ENCODE data around the gene FNDC3A. TPM values are rescaled to one million over a fixed set of nuclear protein-coding genes. Genes with fewer than 3 reads are reported as not detected.

Gene FNDC3A
- total RNA-seq, 1 experiment from 2014 or later: 49.3 TPM

GRCh38 chr13:49098771-49099512, 123.2 kb downstream of the FNDC3A start:
- no peak overlapping the region for H3K27ac ChIP-seq (ENCODE audit: low read depth, low read length, poor library complexity, severe bottlenecking)
- no peak for DNase-seq (ENCODE audit: low spot score)
- TF ChIP-seq CTCF (conservative IDR thresholded peaks at IDR 0.05; ENCODE audit: low read depth, low read length): peak; percentile 51; the same call in 1 of the 2 replicates
- TF ChIP-seq EZH2 (IDR thresholded peaks at IDR 0.05; ENCODE audit: borderline replicate concordance, low read depth, low read length, poor library complexity, severe bottlenecking): no peak
- no peak overlapping the region for H3K4me3 ChIP-seq (ENCODE audit: low read depth, low read length, poor library complexity, severe bottlenecking)
- no peaks in the 10 kb centered on the region for H3K27me3 ChIP-seq (replicated peaks; ENCODE audit: insufficient read depth, low read depth, low read length, poor library complexity)
- ChIA-PET CTCF (no interaction called here), POLR2A (ENCODE audit: low non-redundant PET) (no interaction called here)
- BruUV-seq (replicated peaks): no TSS peak
- intact Hi-C loops (cut with micrococcal nuclease; ENCODE audit: unreplicated experiment): loop anchor here (5.0 kb wide), 1 partner anchor 183 kb away; no protein-coding TSS in a partner anchor
- H3K36me3 ChIP-seq (ENCODE audit: insufficient read depth, low read length, poor library complexity, severe bottlenecking): no peaks in the 10 kb centered on the region
- H3K9me3 ChIP-seq (ENCODE audit: low read depth, low read length, poor library complexity, severe bottlenecking): no peaks in the 10 kb centered on the region
- peaks cover 10% of the 10 kb centered on the region for H3K4me1 ChIP-seq (ENCODE audit: insufficient read depth, low read length, poor library complexity, severe bottlenecking)

- BruUV-seq (replicated peaks): no TSS peak
- ChIA-PET CTCF (no interaction called here), POLR2A (ENCODE audit: low non-redundant PET) (interaction anchor here (0.6 kb wide), 1 partner anchor 408 kb away, joined by 3 read pairs; no protein-coding TSS in a partner anchor)
- TF ChIP-seq EZH2 (IDR thresholded peaks at IDR 0.05; ENCODE audit: borderline replicate concordance, low read depth, low read length, poor library complexity, severe bottlenecking) (no peak), CTCF (conservative IDR thresholded peaks at IDR 0.05; ENCODE audit: low read depth, low read length) (no peak)
- Histone ChIP-seq H3K36me3 (ENCODE audit: insufficient read depth, low read length, poor library complexity, severe bottlenecking) (no peaks in the 10 kb centered on the region), H3K9me3 (ENCODE audit: low read depth, low read length, poor library complexity, severe bottlenecking) (no peaks in the 10 kb centered on the region), H3K27ac (ENCODE audit: low read depth, low read length, poor library complexity, severe bottlenecking) (no peak overlapping the region), H3K4me3 (ENCODE audit: low read depth, low read length, poor library complexity, severe bottlenecking) (no peak overlapping the region), H3K4me1 (ENCODE audit: insufficient read depth, low read length, poor library complexity, severe bottlenecking) (peaks cover 10% of the 10 kb centered on the region), H3K27me3 (replicated peaks; ENCODE audit: insufficient read depth, low read depth, low read length, poor library complexity) (no peaks in the 10 kb centered on the region)
- intact Hi-C loops (cut with micrococcal nuclease; ENCODE audit: unreplicated experiment): loop anchor here (5.0 kb wide), 1 partner anchor 183 kb away; no protein-coding TSS in a partner anchor
- DNase-seq (ENCODE audit: low spot score): no peak
Measured at GRCh38 chr13:49099513-49099877, 123.8 kb downstream of the FNDC3A start.

- intact Hi-C loops (cut with micrococcal nuclease; ENCODE audit: unreplicated experiment): no loop called here
- H3K27ac ChIP-seq (ENCODE audit: low read depth, low read length, poor library complexity, severe bottlenecking): no peak overlapping the region
- peaks cover 10% of the 10 kb centered on the region for H3K4me1 ChIP-seq (ENCODE audit: insufficient read depth, low read length, poor library complexity, severe bottlenecking)
- H3K4me3 ChIP-seq (ENCODE audit: low read depth, low read length, poor library complexity, severe bottlenecking): no peak overlapping the region
- H3K36me3 ChIP-seq (ENCODE audit: insufficient read depth, low read length, poor library complexity, severe bottlenecking): no peaks in the 10 kb centered on the region
- no peak for DNase-seq (ENCODE audit: low spot score)
- H3K9me3 ChIP-seq (ENCODE audit: low read depth, low read length, poor library complexity, severe bottlenecking): no peaks in the 10 kb centered on the region
- BruUV-seq (replicated peaks): no TSS peak
- CTCF ChIA-PET: no interaction called here
- POLR2A ChIA-PET (ENCODE audit: low non-redundant PET): no interaction called here
- TF ChIP-seq EZH2 (IDR thresholded peaks at IDR 0.05; ENCODE audit: borderline replicate concordance, low read depth, low read length, poor library complexity, severe bottlenecking) (no peak), CTCF (conservative IDR thresholded peaks at IDR 0.05; ENCODE audit: low read depth, low read length) (no peak)
- H3K27me3 ChIP-seq (replicated peaks; ENCODE audit: insufficient read depth, low read depth, low read length, poor library complexity): no peaks in the 10 kb centered on the region
Measured at GRCh38 chr13:49100637-49101570, 125.2 kb downstream of the FNDC3A start.
